T-cell (primary cell): ENCODE measurements around the gene DIPK1C. TPM values are rescaled to one million over a fixed set of nuclear protein-coding genes. Genes with fewer than 3 reads are reported as not detected.

Source experiments
- ATAC-seq, 4 experiments: fragments of 200-7000 bp in 3 of 4; fragments of 150-1000 bp in 1 of 4; cut with Tn5 transposase; replicated peaks in 1 of 4; 1 replicate in 3 of 4; 2 replicates in 1 of 4; pipeline ENCODE4 v1.10.0; 2021; ENCODE audit warnings: moderate library complexity in 3 of 4, mild to moderate bottlenecking in 2 of 4, moderate number of reproducible peaks in 1 of 4
- CTCF ChIA-PET, 2 donors: fragments of 300-600 bp; sonication (Branson Sonifier 250); formaldehyde crosslinking; loops; one replicate each; lab custom pipeline; 2022; ENCODE audit warnings: antibody characterized with exemption in 2 of 2; lab: Charles Lee
- POLR2A ChIA-PET, 2 donors: fragments of 300-600 bp; sonication (Branson Sonifier 250); formaldehyde crosslinking; loops; one replicate each; lab custom pipeline; 2022; ENCODE audit warnings: antibody characterized with exemption in 2 of 2; lab: Charles Lee
- DNase-seq, 35 experiments: peaks; one replicate each; pipeline versions ENCODE4 v3.0.0 to v3.0.0-alpha.2; 2013 to 2023
- H3K27ac ChIP-seq: one replicate; pipeline ENCODE4 v1.5.1; 2013; ENCODE audit warnings: low read length
- H3K27me3 ChIP-seq, 2 experiments: replicated peaks in 1 of 2; 1 replicate in 1 of 2; 2 replicates in 1 of 2; pipeline versions ENCODE4 v1.6.1 to v1.7.0; 2013; ENCODE audit warnings: low read length in 1 of 2, mixed read lengths in 1 of 2; ENCODE audit not compliant: control insufficient read depth in 2 of 2, insufficient read depth in 2 of 2; ENCODE audit errors: extremely low read depth in 1 of 2
- H3K36me3 ChIP-seq, 2 donors: 1 replicate in 1 of 2; 2 replicates in 1 of 2; pipeline versions ENCODE4 v1.6.1 to v1.7.0; 2013; ENCODE audit warnings: low read length in 1 of 2; ENCODE audit not compliant: control insufficient read depth in 2 of 2, insufficient read depth in 1 of 2; ENCODE audit errors: extremely low read depth in 1 of 2
- H3K4me1 ChIP-seq, 2 experiments: 1 replicate in 1 of 2; 2 replicates in 1 of 2; pipeline versions ENCODE4 v1.6.1 to v1.7.0; 2013; ENCODE audit warnings: low read length in 2 of 2, mixed read lengths in 1 of 2; ENCODE audit not compliant: insufficient read depth in 2 of 2, control insufficient read depth in 1 of 2; ENCODE audit errors: extremely low read depth in 1 of 2
- H3K4me3 ChIP-seq, 2 donors: 1 replicate in 1 of 2; 2 replicates in 1 of 2; pipeline versions ENCODE4 v1.5.1 to v1.7.0; 2013; ENCODE audit warnings: mild to moderate bottlenecking in 2 of 2, low read length in 1 of 2, moderate library complexity in 1 of 2; ENCODE audit not compliant: control insufficient read depth in 1 of 2; ENCODE audit errors: extremely low read depth in 1 of 2
- H3K9me3 ChIP-seq: 2 replicates; pipeline ENCODE4 v1.7.0; 2013
- H3K27ac Mint-ChIP-seq, 2 donors: one replicate each; pipeline ENCODE4 v1.8.0; 2020 to 2021; ENCODE audit warnings: mild to moderate bottlenecking in 2 of 2, mixed read lengths in 2 of 2
- H3K27me3 Mint-ChIP-seq, 2 donors: one replicate each; pipeline ENCODE4 v1.8.0; 2021 to 2022; ENCODE audit warnings: mixed read lengths in 2 of 2
- H3K36me3 Mint-ChIP-seq: one replicate; pipeline ENCODE4 v1.8.0; 2021; ENCODE audit warnings: mixed read lengths
- H3K4me1 Mint-ChIP-seq, 3 donors: one replicate each; pipeline ENCODE4 v1.8.0; 2020 to 2022; ENCODE audit warnings: mixed read lengths in 3 of 3, mild to moderate bottlenecking in 1 of 3
- H3K4me3 Mint-ChIP-seq, 3 donors: one replicate each; pipeline ENCODE4 v1.8.0; 2020 to 2022; ENCODE audit warnings: mild to moderate bottlenecking in 3 of 3, mixed read lengths in 3 of 3, moderate library complexity in 3 of 3
- H3K9me3 Mint-ChIP-seq, 3 donors: one replicate each; pipeline ENCODE4 v1.8.0; 2020 to 2022; ENCODE audit warnings: mixed read lengths in 3 of 3
- WGBS: methylation state at CpG from one replicate; pipeline ENCODE4 v1.1.5; 2013; ENCODE audit warnings: missing lambda C conversion rate; ENCODE audit not compliant: insufficient coverage; 5-methylcytosine and 5-hydroxymethylcytosine counted together
- total RNA-seq, 35 experiments: library from RNA in 6 of 35; stranded (reverse) in 6 of 35; fragments of 120-200 nt in 1 of 35; gene quantifications; one replicate each; pipeline versions ENCODE4 v1.2.1 to v1.2.4 and lab custom pipeline; 2013 to 2026

Gene DIPK1C
- total RNA-seq, 5 donors from 2014 or later (not counting 1 experiment from before 2014, with no cell fraction given), result not detected

DNA sequence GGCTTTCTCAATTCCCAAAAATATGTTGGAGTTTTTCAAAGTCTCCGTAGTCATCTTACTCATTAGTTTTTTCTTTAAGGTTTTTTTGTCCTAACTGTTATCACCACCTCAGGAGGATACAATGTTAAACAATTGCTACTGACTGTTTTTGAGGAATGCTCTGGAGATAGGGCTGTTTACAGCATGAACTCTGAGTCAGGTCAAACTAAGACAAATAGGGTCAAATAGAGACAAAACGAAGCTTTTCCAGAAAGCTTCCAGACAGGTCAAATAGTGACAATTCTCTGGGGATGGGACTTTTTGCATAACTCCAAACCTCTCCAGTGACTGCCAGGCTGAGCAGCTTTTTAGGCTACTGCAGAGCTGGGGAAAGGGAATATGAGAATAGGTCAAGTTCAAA, 15.2 kb upstream of the DIPK1C start:
- Mint-ChIP-seq H3K36me3 (no peaks in the 10 kb centered on the region), H3K4me1 (no peaks in the 10 kb centered on the region), H3K4me3 (no peak overlapping the region), H3K27ac (no peak overlapping the region), H3K9me3 (peaks cover 7 to 8% (median 8%) of the 10 kb centered on the region in 3 donors), H3K27me3 (peaks cover 2 to 6% of the 10 kb centered on the region in 2 donors)
- Histone ChIP-seq H3K36me3 (no peaks in the 10 kb centered on the region), H3K9me3 (peaks cover 2% of the 10 kb centered on the region), H3K27ac (no peak overlapping the region), H3K27me3 (peaks cover 0 to 6% of the 10 kb centered on the region in 2 experiments), H3K4me1 (no peaks in the 10 kb centered on the region), H3K4me3 (no peak overlapping the region)
- ATAC-seq (no peak), DNase-seq (no peak)
- no CpG with 5 or more reads among the region's 2 CpGs for WGBS
- CTCF ChIA-PET, result no interaction called here
- POLR2A ChIA-PET, result no interaction called here

DNA sequence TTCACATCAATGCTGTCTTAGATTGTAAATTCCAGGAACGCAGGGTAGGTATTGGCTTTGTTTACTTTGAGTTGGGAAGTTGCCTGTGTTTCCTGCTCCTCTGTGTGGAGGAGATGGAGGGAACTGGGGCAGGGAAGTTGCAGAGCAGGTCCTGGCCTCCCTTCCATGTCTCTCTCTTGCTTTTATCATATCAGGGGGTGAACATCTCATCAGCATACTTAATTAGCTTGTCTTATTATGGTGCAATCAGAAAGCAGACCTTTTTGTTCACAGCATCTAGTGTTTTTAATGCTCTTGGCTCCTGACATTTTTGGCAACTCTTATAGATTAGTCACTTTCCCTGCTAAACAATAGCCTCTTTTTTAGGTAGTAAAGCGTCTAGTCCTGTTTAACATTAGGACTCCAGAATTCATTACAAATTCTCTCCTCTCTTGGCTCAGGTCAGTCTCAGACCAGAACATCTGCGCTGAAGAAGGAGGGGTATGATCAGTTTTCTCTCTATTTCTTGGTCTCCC, 11.5 kb upstream of the DIPK1C start:
- H3K4me3 Mint-ChIP-seq, result no peak overlapping the region
- POLR2A ChIA-PET, result no interaction called here
- no peak for DNase-seq
- Histone ChIP-seq H3K9me3 (peaks cover 2% of the 10 kb centered on the region), H3K36me3 (no peaks in the 10 kb centered on the region), H3K4me3 (no peak overlapping the region), H3K4me1 (no peaks in the 10 kb centered on the region), H3K27ac (no peak overlapping the region), H3K27me3 (no peaks in the 10 kb centered on the region)
- H3K27ac Mint-ChIP-seq, result no peak overlapping the region
- CTCF ChIA-PET, result interaction anchor here (0.7 to 1.2 kb wide), 2 partner anchors 102 to 115 kb away, joined by 3 read pairs; no protein-coding TSS in a partner anchor
- no CpG with 5 or more reads among the region's 3 CpGs for WGBS
- peaks cover 2 to 6% of the 10 kb centered on the region in 2 donors for H3K27me3 Mint-ChIP-seq
- H3K4me1 Mint-ChIP-seq, result peaks cover 0 to 6% (median 0%) of the 10 kb centered on the region in 3 donors
- peaks cover 7 to 8% (median 8%) of the 10 kb centered on the region in 3 donors for H3K9me3 Mint-ChIP-seq
- no peak for ATAC-seq
- no peaks in the 10 kb centered on the region for H3K36me3 Mint-ChIP-seq

DNA sequence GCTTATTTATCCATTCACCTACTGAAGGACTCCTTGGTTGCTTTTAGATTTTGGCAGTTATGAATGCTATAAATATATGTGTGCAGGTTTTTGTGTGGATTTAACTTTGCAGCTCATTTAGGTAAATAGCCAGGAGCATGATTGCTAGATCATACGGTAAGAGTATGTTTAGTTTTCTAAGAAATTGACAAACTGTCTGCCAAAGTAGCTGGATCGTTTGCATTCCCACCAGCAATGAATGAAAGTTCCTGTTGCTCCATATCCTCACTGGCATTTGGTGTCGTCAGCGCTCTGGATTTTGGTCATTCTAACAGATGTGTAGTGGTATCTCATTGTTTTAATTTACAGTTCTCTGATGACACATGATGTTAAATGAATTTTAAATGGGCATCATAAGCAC, 8.7 kb upstream of the DIPK1C start:
- no CpG with 5 or more reads among the region's 4 CpGs for WGBS
- Mint-ChIP-seq H3K4me3 (no peak overlapping the region), H3K4me1 (peaks cover 0 to 6% (median 0%) of the 10 kb centered on the region in 3 donors), H3K36me3 (no peaks in the 10 kb centered on the region), H3K27me3 (peaks cover 2 to 6% of the 10 kb centered on the region in 2 donors), H3K9me3 (peaks cover 7 to 8% (median 8%) of the 10 kb centered on the region in 3 donors), H3K27ac (no peak overlapping the region)
- ATAC-seq (no peak), DNase-seq (no peak)
- Histone ChIP-seq H3K4me3 (no peak overlapping the region), H3K36me3 (no peaks in the 10 kb centered on the region), H3K27me3 (no peaks in the 10 kb centered on the region), H3K4me1 (no peaks in the 10 kb centered on the region), H3K27ac (no peak overlapping the region), H3K9me3 (peaks cover under 1% of the 10 kb centered on the region)
- ChIA-PET CTCF (interaction anchor here in 1 of 2 donors (1.1 kb wide), 1 partner anchor 28 kb away, joined by 3 read pairs; no protein-coding TSS in a partner anchor), POLR2A (no interaction called here)

DNA sequence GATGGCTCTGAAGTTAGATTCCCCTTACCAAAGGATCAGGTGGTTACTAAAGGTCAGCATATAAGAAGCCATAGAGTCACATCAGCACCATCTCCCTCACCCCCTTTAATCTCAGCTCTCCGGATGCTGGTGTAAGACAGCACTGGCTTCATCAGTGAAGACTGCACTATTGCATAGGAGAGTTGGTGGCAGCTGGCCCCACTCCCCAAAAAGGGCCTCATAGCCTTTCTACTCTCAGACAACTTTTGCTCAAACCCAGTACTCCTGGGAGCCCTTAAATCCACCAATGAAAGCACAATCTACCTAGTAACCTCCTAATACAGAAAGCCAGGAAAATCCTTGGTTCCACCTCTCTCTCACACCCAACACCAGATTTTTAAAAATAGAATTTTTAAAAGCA, 6.9 kb upstream of the DIPK1C start:
- Histone ChIP-seq H3K4me1 (peaks cover 0 to 3% of the 10 kb centered on the region in 2 experiments), H3K27ac (no peak overlapping the region), H3K36me3 (no peaks in the 10 kb centered on the region), H3K4me3 (no peak overlapping the region), H3K27me3 (peaks cover 0 to 4% of the 10 kb centered on the region in 2 experiments), H3K9me3 (no peaks in the 10 kb centered on the region)
- Mint-ChIP-seq H3K4me3 (no peak overlapping the region), H3K27ac (no peak overlapping the region), H3K9me3 (no peaks in the 10 kb centered on the region), H3K27me3 (peaks cover 0 to 9% of the 10 kb centered on the region in 2 donors), H3K4me1 (peaks cover 5 to 8% (median 6%) of the 10 kb centered on the region in 3 donors), H3K36me3 (no peaks in the 10 kb centered on the region)
- ChIA-PET CTCF (no interaction called here), POLR2A (no interaction called here)
- DNase-seq, result no peak
- ATAC-seq, result no peak
- 100% methylated on average over 1 of the region's 1 CpG for WGBS

DNA sequence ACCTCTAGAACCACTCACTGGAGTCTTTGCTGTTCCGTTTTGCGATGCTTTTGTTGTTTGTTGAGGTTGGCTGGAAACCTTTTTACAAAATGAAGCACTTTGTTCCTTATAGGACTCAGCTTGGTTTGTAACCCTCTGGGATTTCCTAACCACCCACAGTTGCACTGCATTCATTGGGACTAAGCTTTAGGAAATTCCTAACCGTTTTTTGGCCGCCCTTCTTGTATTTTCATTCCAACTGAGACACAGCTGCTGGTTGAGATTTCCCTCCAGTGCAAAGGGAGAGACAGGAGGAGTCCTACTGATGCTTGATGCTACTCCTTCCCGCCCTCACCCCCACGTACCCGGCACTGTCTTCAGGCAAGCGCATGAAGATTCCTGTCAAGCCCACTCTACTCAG, 6.1 kb upstream of the DIPK1C start:
- Mint-ChIP-seq H3K27ac (no peak overlapping the region), H3K9me3 (no peaks in the 10 kb centered on the region), H3K4me3 (no peak overlapping the region), H3K4me1 (peaks cover 9 to 13% (median 10%) of the 10 kb centered on the region in 3 donors), H3K27me3 (peaks cover 2 to 16% of the 10 kb centered on the region in 2 donors), H3K36me3 (no peaks in the 10 kb centered on the region)
- 91% methylated on average over 4 of the region's 8 CpGs for WGBS
- Histone ChIP-seq H3K4me1 (peaks cover 0 to 3% of the 10 kb centered on the region in 2 experiments), H3K27me3 (peaks cover 0 to 6% of the 10 kb centered on the region in 2 experiments), H3K4me3 (no peak overlapping the region), H3K36me3 (no peaks in the 10 kb centered on the region), H3K27ac (no peak overlapping the region), H3K9me3 (no peaks in the 10 kb centered on the region)
- ATAC-seq (no peak), DNase-seq (no peak)
- POLR2A ChIA-PET, result interaction anchor here in 1 of 2 donors (0.7 kb wide), 1 partner anchor 8 kb away, joined by 5 read pairs; no protein-coding TSS in a partner anchor
- CTCF ChIA-PET, result no interaction called here

DNA sequence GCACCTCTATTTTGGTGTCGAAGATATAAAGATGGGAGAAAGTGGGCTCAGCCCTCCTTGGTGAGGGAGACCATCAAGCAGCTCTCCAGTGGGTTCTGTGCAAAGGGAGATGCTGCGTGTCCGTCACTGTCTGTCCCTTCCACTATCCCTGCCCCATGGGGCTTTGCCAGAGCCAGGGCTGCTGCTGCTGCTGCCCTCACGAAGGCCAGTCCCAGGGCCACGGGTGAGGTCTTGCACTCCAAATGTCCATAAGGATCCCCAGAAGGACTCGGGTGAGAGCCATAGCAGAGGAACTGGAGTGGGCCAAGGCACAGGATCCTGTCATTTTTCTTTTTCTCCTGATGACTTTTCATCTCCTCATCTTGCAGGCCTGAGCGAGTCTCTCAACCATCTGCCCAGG, 3.7 kb upstream of the DIPK1C start:
- peaks cover 2 to 25% of the 10 kb centered on the region in 2 experiments for H3K27me3 ChIP-seq
- ATAC-seq, result no peak
- H3K27ac ChIP-seq, result no peak overlapping the region
- H3K36me3 Mint-ChIP-seq, result no peaks in the 10 kb centered on the region
- H3K4me1 ChIP-seq, result peaks cover 5 to 9% of the 10 kb centered on the region in 2 experiments
- H3K4me1 Mint-ChIP-seq, result peaks cover 17 to 20% (median 19%) of the 10 kb centered on the region in 3 donors
- H3K36me3 ChIP-seq, result no peaks in the 10 kb centered on the region
- 85% methylated on average over 5 of the region's 7 CpGs for WGBS
- H3K27ac Mint-ChIP-seq, result no peak overlapping the region
- H3K9me3 ChIP-seq, result no peaks in the 10 kb centered on the region
- no peak for DNase-seq
- no peak overlapping the region for H3K4me3 ChIP-seq
- no peaks in the 10 kb centered on the region for H3K9me3 Mint-ChIP-seq
- H3K4me3 Mint-ChIP-seq, result no peak overlapping the region
- CTCF ChIA-PET, result no interaction called here
- peaks cover 13 to 34% of the 10 kb centered on the region in 2 donors for H3K27me3 Mint-ChIP-seq
- POLR2A ChIA-PET, result no interaction called here
